GM19239 (cell line): ENCODE results near the gene MRPL18.
"Not testable (repeated sequence)": the region's sequence is repeated elsewhere in the genome, so short reads cannot be mapped to it uniquely, and the experiment has no call there.

Experiments used
- DNase-seq: peaks from one replicate; pipeline ENCODE4 v3.0.0; 2011; ENCODE audit warnings: low spot score; ENCODE audit not compliant: insufficient read length
- FAIRE-seq: peaks from 2 replicates; lab custom pipeline; 2011; peaks lifted over from hg19 to GRCh38; lab: Jason Lieb, UNC

The MRPL18 gene

DNA sequence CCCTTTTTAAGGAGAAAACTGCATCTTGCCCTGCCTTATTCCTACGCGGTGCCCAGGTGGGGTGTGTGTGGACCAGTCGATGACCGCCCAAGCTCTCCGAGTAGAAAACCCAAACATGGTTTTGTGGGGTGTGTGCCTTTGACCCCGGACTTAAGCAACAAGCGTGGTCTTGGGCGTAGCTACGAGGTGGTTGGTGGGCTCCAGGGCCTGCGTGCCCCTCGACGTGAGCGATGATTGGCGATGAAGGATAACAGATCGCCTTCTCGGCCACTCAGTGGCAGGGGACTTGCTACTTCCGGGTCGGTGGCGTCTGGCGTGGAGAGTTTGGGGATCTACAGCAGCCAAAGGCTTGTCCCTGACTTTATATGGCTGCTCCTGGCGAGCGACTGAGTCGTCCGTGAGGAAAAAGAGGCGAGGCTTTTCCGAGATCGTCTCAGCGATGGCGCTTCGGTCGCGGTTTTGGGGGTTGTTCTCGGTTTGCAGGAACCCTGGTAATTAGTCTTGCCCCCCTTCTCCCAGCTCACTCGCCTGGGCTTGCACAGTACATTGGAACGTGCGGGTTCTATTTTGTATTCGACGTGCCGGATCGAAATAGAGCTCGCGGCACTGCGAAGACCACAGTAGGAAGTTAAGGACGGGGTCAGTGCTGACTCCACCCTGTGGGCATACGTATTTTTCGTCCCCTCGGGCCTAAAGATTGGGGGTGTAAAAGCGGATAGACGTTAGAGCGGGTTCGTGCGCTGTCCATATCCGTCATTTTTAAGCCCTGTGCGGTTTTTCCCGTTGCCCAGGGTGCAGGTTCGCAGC lies at the start of gene MRPL18:
Gene MRPL18 (plus strand): TSS at position 319 of the 807 bp plus-strand sequence. CDS start 121 bp downstream, at position 440.
- FAIRE-seq (peak; percentile 99), DNase-seq (peak; percentile 67)

DNA sequence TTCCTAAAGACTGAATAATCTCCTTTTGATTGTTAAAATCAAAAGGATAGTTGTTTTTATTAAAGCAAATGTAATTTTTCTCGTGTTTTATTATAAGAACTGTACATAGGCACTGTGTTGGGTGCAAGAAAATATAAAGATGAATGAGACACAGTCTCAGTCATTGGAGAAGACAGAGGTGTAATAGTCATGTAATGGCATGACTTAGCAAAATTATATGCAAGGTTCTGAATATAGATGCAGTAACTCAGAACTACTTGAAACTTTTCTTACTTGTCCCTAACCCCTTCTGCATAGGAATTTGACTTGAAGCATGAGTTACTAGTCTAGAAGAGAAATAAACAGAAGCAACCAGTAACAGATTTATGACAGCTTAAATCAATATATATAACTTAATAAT lies 48.1 kb upstream of the MRPL18 start:
- FAIRE-seq (no peak), DNase-seq (no peak)

DNA sequence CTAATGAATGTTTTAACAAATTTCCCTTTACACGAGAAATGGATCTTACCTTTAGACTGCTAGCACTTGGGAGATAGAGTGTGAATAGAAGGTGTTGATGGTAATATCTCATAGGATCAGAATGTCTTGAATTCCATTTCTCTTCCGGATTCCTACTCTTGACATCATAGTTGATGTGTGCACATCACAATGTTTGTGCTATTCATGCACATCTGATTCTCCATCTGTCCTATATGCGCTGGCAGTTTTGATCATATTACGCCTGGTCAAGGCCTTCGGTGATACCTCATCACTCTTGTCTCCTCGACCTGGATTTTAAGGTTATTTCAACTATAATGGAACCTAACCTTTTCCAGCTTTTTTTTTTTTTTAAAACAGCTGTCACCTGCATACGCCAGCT lies 45.2 kb upstream of the MRPL18 start:
- DNase-seq (no peak), FAIRE-seq (no peak)

DNA sequence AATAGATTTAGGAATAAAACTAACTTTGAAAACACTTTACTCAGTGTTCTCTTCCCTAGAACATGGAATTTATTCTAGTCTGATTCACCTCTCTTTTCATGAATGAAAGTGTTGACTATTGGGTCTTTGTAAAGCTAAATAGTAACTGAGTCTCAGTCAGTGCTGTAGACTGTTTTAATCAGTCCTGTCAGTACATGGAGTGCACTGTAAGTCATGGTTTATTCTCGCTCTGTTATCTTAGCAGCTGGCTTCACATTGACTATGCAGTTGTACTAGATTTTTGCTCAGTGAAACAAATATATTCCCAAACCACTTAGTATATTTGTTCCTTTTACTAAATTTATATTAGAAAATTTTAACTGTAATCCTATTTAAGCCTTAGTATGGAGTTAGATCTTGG lies 43.5 kb upstream of the MRPL18 start:
- no peak for FAIRE-seq

DNA sequence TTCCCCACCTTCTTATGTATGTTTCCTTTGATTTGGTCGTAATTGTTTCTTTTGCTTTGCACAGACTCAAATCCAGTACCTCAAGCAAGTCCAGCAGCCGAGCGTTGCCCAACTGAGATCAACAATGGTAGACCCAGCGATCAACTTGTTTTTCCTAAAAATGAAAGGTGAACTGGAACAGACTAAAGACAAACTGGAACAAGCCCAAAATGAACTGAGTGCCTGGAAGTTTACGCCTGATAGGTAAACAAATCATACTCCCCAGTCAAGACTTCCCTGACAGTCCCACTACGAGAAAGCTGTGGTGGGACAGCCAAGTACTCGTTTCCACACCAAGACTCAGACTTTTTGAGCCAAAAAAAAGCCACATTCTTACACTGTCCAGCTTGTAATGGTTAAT lies 42.1 kb upstream of the MRPL18 start:
- FAIRE-seq, DNase-seq: not testable (repeated sequence)

More for the DNA sequence above, 43.5 kb upstream of the MRPL18 start:
- DNase-seq: no peak

DNA sequence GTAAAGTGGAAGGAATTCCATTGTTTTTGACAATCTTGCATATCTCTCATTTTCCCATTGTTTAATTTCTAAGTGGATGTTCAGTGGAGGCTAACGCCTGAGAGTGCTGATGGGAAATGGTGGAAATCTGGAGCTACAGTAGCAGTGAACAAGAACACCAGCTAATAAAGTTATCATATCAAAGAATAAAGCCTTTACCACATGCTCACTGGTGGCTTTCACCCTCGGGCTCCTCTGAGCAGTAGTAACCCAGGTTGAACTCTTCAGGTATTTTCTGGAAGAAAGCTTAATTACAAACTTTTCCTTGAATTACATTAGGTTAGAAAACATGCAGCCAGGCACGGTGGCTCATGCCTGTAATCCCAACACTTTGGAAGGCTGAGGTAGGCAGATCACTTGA lies 38.8 kb upstream of the MRPL18 start:
- FAIRE-seq (no peak), DNase-seq (no peak)

DNA sequence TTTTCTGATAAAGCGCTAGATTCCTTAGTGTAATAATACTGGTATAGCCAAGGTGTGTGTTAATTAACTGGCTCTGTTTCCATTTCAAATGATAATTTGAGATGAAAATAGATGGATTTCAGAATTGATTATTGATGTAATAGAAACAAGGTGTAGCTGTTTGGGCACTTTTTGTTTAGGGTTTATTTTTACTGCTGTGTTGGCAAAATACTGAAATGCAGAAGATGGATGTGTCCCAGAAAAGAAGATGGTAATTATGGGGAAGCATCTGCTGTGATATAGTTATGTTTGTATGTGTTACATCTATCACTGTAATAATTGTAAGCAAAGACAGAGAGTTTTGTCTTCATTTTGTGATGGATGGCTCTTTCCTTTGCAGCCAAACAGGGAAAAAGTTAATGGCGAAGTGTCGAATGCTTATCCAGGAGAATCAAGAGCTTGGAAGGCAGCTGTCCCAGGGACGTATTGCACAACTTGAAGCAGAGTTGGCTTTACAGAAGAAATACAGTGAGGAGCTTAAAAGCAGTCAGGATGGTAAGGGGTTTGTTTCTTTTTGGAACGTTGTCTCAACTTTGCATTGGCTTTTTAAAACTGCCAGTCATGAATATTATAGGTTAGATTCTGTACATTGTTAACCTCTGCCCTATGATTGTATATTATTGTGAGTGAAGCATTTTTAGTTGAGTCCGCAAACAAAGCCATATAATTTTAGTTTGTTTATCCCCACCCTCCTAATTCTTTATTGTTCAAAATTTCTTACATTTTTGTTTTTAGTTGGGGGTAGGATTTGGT lies 37.0 kb upstream of the MRPL18 start:
- FAIRE-seq: no peak

DNA sequence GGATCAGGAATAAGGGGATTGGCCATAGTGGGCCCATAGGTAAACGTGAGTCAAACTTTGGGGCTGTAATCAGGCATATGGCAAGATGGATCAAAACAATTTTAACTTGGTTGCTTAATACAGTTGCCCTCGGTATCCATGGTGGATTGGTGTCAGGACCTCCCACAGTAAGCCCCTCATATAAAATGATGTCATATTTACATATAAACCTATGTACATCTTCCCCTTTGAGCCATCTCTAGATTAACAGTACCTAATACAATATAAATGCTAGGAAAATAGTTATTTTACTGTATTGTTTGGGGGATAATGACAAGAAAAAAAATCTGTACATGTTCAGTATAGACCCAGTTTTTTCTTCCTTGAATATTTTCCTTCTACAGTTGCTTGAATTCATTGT lies 35.9 kb upstream of the MRPL18 start:
- no peak for DNase-seq
- FAIRE-seq: no peak

More for the DNA sequence above, 37.0 kb upstream of the MRPL18 start:
- DNase-seq: no peak

DNA sequence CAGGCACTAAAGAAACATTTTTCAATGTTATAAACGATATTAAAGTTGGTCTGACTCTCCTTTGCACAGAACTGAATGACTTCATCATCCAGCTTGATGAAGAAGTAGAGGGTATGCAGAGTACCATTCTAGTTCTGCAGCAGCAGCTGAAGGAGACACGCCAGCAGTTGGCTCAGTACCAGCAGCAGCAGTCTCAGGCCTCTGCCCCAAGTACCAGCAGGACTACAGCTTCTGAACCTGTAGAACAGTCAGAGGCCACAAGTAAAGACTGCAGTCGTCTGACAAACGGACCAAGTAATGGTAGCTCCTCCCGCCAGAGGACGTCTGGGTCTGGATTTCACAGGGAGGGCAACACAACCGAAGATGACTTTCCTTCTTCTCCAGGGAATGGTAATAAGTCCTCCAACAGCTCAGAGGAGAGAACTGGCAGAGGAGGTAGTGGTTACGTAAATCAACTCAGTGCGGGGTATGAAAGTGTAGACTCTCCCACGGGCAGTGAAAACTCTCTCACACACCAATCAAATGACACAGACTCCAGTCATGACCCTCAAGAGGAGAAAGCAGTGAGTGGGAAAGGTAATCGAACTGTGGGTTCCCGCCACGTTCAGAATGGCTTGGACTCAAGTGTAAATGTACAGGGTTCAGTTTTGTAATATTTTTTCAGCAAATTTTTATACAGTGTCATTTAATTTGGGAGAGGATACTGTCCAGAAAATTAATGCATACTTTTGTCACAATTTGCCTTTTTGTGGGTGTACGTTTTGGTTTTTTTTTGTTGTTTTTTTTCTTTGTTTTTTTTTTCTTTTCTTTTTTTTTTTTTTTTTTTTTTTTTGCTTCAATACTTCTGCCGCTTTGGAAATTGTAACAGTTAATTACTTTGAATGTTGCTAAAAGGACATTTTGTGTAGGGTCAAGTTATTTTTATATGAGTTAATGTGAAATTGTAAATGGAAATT lies 35.0 kb upstream of the MRPL18 start:
- DNase-seq (no peak), FAIRE-seq (no peak)

DNA sequence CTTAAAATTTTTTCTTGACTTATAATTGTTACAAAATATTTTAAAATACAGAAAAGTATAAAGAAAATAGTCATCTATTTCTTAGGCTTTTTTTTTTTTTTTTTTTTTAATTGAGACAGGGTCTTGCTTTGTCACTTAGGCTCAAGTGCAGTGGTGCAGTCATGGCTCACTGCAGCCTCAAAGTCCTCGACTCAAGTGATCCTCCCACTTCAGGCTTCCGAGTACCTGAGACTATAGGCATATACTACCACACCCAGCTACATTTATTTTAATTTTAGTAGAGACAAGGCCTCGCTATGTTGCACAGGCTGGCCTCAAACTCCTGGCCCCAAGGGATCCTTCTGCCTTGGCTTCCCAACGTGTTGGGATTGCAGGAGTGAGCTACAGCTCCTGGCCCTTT lies 33.8 kb upstream of the MRPL18 start:
- DNase-seq: no peak

DNA sequence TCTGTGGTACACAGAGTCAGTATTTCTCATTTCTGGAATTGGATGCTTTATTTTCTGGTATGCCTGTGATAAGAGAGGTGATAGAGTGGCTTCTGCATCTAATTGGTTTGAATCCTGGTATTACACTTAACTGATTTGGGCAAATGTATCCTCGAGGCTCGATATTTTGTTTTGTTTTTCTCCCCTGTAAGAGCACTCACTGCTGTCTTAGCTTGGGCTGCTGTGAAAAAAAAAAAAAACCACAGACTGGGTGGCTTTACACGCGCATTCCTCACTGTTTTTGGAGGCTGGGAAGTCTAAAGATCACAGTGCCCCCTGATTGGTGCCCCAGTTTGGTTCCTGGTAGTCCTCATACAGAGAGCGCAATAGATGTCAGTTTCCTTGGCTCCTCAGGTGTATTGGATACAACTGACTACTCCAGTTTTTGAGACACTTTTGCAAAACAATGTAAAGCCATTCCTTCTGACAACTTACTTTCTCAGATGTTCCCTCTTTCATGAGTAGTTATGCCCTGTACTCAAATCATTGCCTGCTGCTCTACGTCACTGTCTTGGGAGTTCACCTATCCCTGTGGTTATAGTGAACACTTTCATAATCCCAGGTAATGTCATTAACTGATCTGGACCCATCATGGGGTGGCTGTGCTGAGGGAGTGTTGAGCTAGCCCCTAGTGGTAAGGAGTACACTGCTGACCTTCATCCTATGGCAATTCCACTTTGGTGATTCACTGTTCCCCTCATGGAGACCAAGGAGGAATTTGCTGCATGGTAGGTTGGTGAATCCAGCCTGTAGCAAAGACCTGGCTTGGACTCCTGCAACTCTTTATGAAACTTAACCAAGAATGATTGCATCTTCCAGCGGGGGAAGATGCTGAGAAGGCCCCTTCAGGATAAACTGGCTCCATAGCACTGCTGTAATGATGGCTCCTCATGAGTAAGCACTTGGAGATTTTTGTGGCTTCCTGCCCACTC lies 32.0 kb upstream of the MRPL18 start:
- no peak for DNase-seq

More for the DNA sequence above, 33.8 kb upstream of the MRPL18 start:
- no peak for FAIRE-seq

DNA sequence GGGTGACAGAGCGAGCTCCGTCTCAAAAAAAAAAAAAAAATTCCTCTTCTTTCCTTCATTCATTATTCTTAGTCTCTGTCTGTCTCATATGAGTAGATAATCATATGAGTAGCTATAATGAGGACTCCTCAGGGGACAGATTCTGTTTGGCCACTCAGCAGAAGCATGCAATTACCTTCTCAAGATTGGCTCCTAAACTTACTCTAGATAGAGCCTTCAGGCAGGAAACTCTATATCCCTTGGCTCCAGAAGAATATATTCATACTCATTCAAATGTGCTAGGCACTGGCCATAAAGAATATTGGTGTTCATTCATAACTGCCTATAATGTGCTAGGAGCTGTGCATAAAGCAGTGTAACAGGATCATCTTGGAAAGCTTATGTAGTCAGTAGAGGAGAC lies 30.6 kb upstream of the MRPL18 start:
- FAIRE-seq (no peak), DNase-seq (no peak)

More for the DNA sequence above, 32.0 kb upstream of the MRPL18 start:
- FAIRE-seq: no peak

DNA sequence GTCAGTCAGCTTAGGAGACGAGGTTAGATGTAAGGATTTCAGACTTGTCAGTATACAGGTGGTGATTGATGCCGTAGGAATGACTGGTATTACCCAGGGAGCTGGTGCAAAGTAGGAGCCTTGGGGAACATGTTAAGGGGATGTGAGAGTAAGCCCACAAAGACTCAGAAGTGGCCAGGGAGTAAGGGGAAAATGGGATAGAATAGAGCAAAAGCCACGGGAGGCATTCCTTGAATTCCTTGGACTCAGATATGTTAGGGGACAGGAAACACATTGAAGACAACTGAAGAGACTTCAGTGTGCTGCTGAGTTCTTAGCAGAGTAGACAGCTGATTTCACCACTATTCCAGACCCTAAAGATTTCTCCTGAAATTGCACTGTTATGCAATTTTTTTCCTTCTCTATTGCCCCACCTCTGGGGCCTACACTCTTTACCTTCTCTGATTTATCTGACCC lies 29.6 kb upstream of the MRPL18 start:
- no peak for FAIRE-seq
- DNase-seq: no peak

DNA sequence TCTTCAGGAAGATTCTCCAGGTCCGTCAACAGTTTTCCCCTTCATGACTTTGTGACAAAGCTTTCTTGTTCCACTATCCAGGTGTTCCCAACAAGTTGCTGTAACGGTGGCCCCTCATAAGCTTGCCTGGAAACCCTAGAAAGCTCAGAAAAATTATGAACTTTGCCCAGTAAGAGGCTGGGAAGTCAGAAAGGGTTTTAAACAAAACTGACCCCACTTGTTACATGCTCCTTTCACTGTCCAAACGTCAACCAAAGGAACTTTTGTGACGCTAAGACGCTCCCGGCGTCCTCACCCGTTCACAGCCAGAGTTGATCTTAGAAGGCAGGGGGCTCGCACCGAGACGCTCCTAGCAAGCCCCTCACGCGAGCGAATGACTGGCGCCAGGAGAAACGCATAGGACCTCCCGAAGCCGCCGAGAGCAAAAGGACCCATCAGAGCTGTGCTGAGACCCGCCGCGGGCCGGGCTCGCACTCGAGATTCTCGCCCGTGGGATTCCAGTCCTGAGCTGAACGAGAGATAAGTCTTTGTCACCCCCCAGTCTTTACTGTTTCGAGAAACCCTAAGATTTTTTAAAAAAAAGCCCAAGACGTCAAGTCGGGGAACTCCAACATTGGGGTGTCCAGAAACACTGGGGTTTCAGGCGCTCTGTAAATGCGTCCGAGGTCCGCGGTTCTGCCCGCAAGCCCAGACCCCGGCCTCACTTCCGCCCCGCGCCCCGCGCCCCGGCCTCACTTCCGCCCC lies 29.0 kb upstream of the MRPL18 start:
- no peak for FAIRE-seq

DNA sequence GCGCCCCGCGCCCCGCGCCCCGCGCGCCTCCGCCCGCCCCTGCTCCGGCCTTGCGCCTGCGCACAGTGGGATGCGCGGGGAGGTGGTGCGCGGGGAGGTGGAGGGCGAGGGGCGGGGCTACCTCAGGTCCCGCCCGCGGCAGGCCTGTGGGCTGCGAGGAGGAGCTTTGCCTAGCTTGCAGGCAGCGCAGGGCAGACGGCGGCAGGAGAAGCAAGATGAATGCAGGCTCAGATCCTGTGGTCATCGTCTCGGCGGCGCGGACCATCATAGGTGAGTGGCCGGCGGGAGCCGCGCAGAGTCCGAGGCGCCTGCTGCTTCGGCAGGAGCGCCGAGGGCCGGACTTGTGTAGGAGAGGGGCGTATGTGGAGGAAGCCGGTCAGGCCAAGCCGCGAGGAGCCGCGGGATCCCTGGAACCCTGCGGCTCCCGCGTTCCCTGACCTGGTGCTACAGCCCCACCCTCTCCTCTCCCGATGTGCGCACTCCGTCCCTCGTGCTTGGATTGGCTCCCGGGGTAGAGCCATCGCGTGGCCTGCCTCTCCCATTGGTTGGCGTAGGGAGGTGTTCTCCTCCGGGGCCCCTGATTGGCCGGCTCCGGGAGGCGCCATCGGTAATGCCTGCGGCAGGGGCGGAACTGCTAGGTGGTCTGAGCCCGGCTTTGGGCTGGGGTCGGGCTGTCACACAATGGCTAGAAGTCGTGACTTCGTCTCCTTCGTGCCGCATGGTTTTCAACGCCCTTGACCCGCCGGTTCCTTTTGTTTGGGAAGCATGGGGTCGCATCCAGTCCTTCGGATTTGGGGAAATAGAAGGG lies 28.2 kb upstream of the MRPL18 start, which contains the start of gene ACAT2:
Gene ACAT2 (plus strand): TSS at position 173 of the 808 bp plus-strand sequence. CDS start 43 bp downstream, at position 216.
- peak; percentile 97 for FAIRE-seq
- peak; percentile 95 for DNase-seq

More for the DNA sequence above, 29.0 kb upstream of the MRPL18 start:
- DNase-seq: peak; percentile 10

DNA sequence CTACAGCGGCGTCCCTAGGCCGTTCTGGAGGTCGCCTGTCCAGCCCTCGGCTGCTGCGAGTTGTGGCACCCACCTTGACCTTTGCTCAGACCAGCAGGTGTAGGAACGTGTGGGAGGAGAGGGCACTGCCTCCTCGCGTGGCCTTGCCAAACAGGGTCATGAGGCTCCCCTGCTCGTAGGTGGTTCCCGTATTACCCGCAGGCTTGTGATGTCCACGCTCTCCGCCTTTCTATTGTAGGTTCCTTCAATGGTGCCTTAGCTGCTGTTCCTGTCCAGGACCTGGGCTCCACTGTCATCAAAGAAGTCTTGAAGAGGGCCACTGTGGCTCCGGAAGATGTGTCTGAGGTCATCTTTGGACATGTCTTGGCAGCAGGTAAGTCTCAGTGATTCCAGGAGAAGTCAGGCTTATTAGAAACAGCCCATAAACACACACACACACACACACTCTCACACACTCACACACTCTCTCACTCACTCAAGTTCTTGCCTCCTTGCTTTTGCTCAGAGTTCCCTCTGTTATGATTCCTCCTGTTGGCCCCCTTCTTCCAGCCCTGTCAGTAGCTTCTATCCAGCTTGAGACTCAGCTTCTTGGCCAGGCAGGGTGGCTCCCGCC lies 27.5 kb upstream of the MRPL18 start:
- peak; percentile 6 for DNase-seq
- FAIRE-seq: peak; percentile 11

DNA sequence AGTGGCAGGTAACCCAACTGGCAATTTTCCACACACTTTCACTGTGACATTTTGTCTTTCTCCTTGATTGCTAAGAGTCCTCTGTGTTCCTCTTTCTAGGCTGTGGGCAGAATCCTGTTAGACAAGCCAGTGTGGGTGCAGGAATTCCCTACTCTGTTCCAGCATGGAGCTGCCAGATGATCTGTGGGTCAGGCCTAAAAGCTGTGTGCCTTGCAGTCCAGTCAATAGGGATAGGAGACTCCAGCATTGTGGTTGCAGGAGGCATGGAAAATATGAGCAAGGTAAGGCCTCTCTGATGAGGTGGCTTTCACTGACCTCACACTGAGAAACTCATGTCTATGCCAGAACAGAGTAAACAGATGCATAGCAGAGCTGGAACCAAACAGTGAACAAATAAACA lies 23.4 kb upstream of the MRPL18 start:
- no peak for DNase-seq
- FAIRE-seq: no peak
